PC-9 (cell line): ENCODE data around the gene UBXN6. TPM values are rescaled to one million over a fixed set of nuclear protein-coding genes. Genes with fewer than 3 reads are reported as not detected.

Experiments
- BruUV-seq: library from RNA; stranded (reverse); fragments of 400-500 nt; replicated peaks from 2 replicates; lab custom pipeline; 2021; lab: Mats Ljungman, UMichigan
- CTCF ChIA-PET: fragments of 300-600 bp; sonication (Branson Sonifier 250); formaldehyde crosslinking; loops from one replicate; lab custom pipeline; 2022; ENCODE audit warnings: antibody characterized with exemption; lab: Charles Lee
- POLR2A ChIA-PET: fragments of 300-600 bp; sonication (Branson Sonifier 250); formaldehyde crosslinking; loops from one replicate; lab custom pipeline; 2022; ENCODE audit warnings: antibody characterized with exemption; ENCODE audit not compliant: unreplicated experiment; lab: Charles Lee
- DNase-seq, 2 experiments: peaks; one replicate each; pipeline versions ENCODE4 v3.0.0 to v3.0.0-alpha.2; 2015 to 2022; ENCODE audit warnings: mixed read lengths in 1 of 2
- H2AFZ ChIP-seq: fragments of 200-600 bp; sonication (generic); 2 replicates; pipeline ENCODE4 v1.8.1; 2017; ENCODE audit warnings: antibody characterized with exemption
- H3F3A ChIP-seq: fragments of 200-600 bp; sonication (generic); 2 replicates; pipeline ENCODE4 v1.8.1; 2017; ENCODE audit warnings: antibody characterized with exemption, mild to moderate bottlenecking, low read depth; ENCODE audit not compliant: insufficient read depth
- H3K27ac ChIP-seq: fragments of 200-600 bp; sonication (generic); 2 replicates; pipeline ENCODE4 v1.6.1; 2016; ENCODE audit warnings: mixed run types
- H3K27me3 ChIP-seq: fragments of 200-600 bp; sonication (generic); 2 replicates; pipeline ENCODE4 v1.6.1; 2016; ENCODE audit warnings: low read depth, mixed run types; ENCODE audit not compliant: insufficient read depth
- H3K36me3 ChIP-seq: fragments of 200-600 bp; sonication (generic); 2 replicates; pipeline ENCODE4 v1.6.1; 2016; ENCODE audit warnings: low read depth, mixed run types
- H3K4me1 ChIP-seq: fragments of 200-600 bp; sonication (generic); replicated peaks from 2 replicates; pipeline ENCODE4 v1.6.1; 2016; ENCODE audit warnings: mixed run types; ENCODE audit not compliant: insufficient read depth
- H3K4me2 ChIP-seq: fragments of 200-600 bp; sonication (generic); 2 replicates; pipeline ENCODE4 v1.6.1; 2017; ENCODE audit warnings: mixed run types
- H3K4me3 ChIP-seq: fragments of 200-600 bp; sonication (generic); 2 replicates; pipeline ENCODE4 v1.6.1; 2016; ENCODE audit warnings: mixed run types
- H3K79me2 ChIP-seq: fragments of 200-600 bp; sonication (generic); 2 replicates; pipeline ENCODE4 v1.6.1; 2017; ENCODE audit warnings: low read depth, mixed run types
- H3K9me2 ChIP-seq: fragments of 200-600 bp; sonication (generic); 2 replicates; pipeline ENCODE4 v1.8.1; 2017; ENCODE audit warnings: mild to moderate bottlenecking; ENCODE audit not compliant: insufficient read depth
- H3K9me3 ChIP-seq: fragments of 200-600 bp; sonication (generic); 2 replicates; pipeline ENCODE4 v1.8.1; 2016; ENCODE audit warnings: low read depth; ENCODE audit not compliant: insufficient read depth
- H4K20me1 ChIP-seq: fragments of 200-600 bp; sonication (generic); 2 replicates; pipeline ENCODE4 v1.8.1; 2017; ENCODE audit not compliant: insufficient read depth
- EZH2 ChIP-seq: fragments of 200-600 bp; sonication (generic); IDR thresholded peaks from 2 replicates; pipeline ENCODE4 v1.8.0; 2017; ENCODE audit warnings: antibody characterized with exemption, low read depth
- intact Hi-C: fragments of 100-400 bp; cut with micrococcal nuclease; formaldehyde crosslinking; loops from one replicate; pipeline ENCODE4 v1.10.0; 2022; ENCODE audit not compliant: unreplicated experiment
- total RNA-seq: library from RNA; stranded (reverse); gene quantifications from 2 replicates; pipeline ENCODE4 v1.2.3, GENCODE V29; 2021
- TF ChIP-seq, protein P1 (sequence below): fragments of 200-600 bp; sonication (generic); conservative IDR thresholded peaks from 2 replicates; pipeline ENCODE4 v1.6.1; 2017; ENCODE audit warnings: mixed run types, antibody characterized with exemption, mild to moderate bottlenecking, moderate library complexity

UBXN6 gene
- total RNA-seq, 1 experiment from 2014 or later: 79.4 TPM

DNA sequence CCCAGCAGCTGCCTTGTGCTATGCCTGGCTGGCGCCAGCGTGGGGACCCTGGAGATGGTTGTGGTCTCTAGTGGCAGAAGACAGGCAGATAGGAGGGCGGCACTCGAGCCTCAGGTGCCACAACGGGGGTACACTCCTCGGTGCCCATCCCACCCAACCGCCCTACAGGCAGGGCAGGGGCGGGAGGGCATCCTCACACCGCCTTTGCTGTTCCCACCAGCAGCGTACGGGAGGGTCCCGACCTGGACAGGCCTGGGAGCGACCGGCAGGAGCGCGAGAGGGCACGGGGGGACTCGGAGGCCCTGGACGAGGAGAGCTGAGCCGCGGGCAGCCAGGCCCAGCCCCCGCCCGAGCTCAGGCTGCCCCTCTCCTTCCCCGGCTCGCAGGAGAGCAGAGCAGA, 44.1 kb upstream of the UBXN6 start:
- no peak for DNase-seq
- H3K27ac ChIP-seq: no peak overlapping the region
- no peak overlapping the region for H3K4me2 ChIP-seq
- no peaks in the 10 kb centered on the region for H3K27me3 ChIP-seq
- ChIA-PET CTCF (no interaction called here), POLR2A (no interaction called here)
- H3K4me3 ChIP-seq: no peak overlapping the region
- TF ChIP-seq, protein P1, sequence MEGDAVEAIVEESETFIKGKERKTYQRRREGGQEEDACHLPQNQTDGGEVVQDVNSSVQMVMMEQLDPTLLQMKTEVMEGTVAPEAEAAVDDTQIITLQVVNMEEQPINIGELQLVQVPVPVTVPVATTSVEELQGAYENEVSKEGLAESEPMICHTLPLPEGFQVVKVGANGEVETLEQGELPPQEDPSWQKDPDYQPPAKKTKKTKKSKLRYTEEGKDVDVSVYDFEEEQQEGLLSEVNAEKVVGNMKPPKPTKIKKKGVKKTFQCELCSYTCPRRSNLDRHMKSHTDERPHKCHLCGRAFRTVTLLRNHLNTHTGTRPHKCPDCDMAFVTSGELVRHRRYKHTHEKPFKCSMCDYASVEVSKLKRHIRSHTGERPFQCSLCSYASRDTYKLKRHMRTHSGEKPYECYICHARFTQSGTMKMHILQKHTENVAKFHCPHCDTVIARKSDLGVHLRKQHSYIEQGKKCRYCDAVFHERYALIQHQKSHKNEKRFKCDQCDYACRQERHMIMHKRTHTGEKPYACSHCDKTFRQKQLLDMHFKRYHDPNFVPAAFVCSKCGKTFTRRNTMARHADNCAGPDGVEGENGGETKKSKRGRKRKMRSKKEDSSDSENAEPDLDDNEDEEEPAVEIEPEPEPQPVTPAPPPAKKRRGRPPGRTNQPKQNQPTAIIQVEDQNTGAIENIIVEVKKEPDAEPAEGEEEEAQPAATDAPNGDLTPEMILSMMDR: no peak
- no peak overlapping the region for H2AFZ ChIP-seq
- no peaks in the 10 kb centered on the region for H3K4me1 ChIP-seq
- no peaks in the 10 kb centered on the region for H4K20me1 ChIP-seq
- no peaks in the 10 kb centered on the region for H3K9me2 ChIP-seq
- no peaks in the 10 kb centered on the region for H3K9me3 ChIP-seq
- no TSS peak for BruUV-seq
- H3K79me2 ChIP-seq: no peaks in the 10 kb centered on the region
- H3F3A ChIP-seq: no peaks in the 10 kb centered on the region
- intact Hi-C loops: no loop called here
- H3K36me3 ChIP-seq: no peaks in the 10 kb centered on the region

DNA sequence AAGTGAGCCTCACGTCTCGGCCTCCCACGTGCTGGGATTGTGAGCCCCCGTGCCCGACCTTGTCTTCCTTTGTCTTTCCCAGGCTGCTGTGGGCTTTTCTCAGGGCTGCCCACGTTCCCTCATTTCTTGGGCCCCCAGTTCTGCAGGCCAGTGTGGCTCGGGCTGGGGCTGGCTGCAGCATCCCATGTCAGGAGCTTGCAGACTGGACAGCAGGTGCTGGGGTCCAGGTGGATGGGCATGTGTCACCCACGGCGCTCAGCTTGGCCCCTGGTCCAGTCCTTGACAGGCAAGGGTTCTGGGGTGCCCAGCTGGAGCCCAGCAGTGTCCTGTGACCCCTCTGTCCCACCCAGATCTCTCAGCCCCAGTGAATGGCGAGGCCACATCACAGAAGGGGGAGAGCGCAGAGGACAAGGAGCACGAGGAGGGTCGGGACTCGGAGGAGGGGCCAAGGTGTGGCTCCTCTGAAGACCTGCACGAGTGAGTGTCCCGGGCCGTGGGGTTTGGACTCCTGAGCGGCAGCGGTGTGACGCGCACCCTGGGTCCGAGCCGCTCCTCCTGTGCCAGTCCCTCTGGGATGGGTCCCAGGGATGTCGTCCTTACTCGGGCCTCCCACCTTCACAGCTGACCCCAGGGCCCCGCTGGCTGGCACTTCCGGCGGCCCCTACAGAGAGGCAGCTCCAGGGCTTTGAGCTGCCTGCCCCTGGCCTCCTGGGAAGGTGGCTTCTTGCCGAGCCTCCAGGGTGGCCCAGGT, 43.4 kb upstream of the UBXN6 start:
- TF ChIP-seq EZH2: no peak
- TF ChIP-seq, protein P1: no peak
- Histone ChIP-seq H3K4me3 (no peak overlapping the region), H3F3A (no peaks in the 10 kb centered on the region), H3K27me3 (no peaks in the 10 kb centered on the region), H3K9me3 (no peaks in the 10 kb centered on the region), H3K36me3 (no peaks in the 10 kb centered on the region), H3K27ac (no peak overlapping the region), H3K4me1 (no peaks in the 10 kb centered on the region), H3K9me2 (no peaks in the 10 kb centered on the region), H3K4me2 (no peak overlapping the region), H2AFZ (no peak overlapping the region), H3K79me2 (no peaks in the 10 kb centered on the region), H4K20me1 (no peaks in the 10 kb centered on the region)
- ChIA-PET POLR2A (no interaction called here), CTCF (interaction anchor here (0.7 kb wide), 1 partner anchor 696 kb away, joined by 15 read pairs; no protein-coding TSS in a partner anchor)
- no peak for DNase-seq
- no TSS peak for BruUV-seq
- intact Hi-C loops: no loop called here

DNA sequence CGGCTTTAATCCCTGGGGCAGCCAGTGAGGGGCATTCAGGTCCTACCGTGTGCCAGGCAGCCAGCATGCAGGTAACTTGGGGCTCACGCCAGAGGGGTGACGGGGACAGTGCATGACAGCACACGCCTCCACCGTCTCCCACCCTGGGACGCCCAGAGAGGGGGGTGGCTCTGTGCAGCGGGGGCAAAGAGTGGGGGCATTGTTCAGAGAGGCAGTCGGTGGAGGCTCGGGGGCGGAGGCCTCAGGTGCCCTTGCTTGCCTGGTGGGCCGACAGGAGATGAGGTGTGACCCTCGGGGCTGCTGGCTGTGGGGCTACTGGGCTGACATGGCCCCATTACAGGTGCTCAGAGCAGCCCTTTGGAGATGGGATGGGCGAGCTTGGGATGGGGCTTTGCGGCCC, 42.3 kb upstream of the UBXN6 start:
- ChIA-PET CTCF (no interaction called here), POLR2A (interaction anchor here (0.7 kb wide), 1 partner anchor 98 kb away, joined by 5 read pairs; no protein-coding TSS in a partner anchor)
- Histone ChIP-seq H3K79me2 (no peaks in the 10 kb centered on the region), H3K36me3 (no peaks in the 10 kb centered on the region), H3F3A (no peaks in the 10 kb centered on the region), H3K27ac (no peak overlapping the region), H3K4me3 (no peak overlapping the region), H4K20me1 (no peaks in the 10 kb centered on the region), H3K27me3 (no peaks in the 10 kb centered on the region), H2AFZ (no peak overlapping the region), H3K4me2 (no peak overlapping the region), H3K9me2 (no peaks in the 10 kb centered on the region), H3K4me1 (no peaks in the 10 kb centered on the region), H3K9me3 (no peaks in the 10 kb centered on the region)
- no TSS peak for BruUV-seq
- no peak for TF ChIP-seq EZH2
- TF ChIP-seq, protein P1: no peak
- intact Hi-C loops: no loop called here
- DNase-seq: no peak
